AG10803 (cell line): Measurements from ENCODE around the gene BRD3OS.

Experiments used
- DNase-seq: peaks from one replicate; pipeline ENCODE4 v3.0.0; 2010; ENCODE audit warnings: low read depth
- H3K4me3 ChIP-seq: 2 replicates; pipeline ENCODE4 v1.5.1; 2011; ENCODE audit warnings: mild to moderate bottlenecking, low read length, control low read depth
- TF ChIP-seq, protein P1 (sequence below): conservative IDR thresholded peaks from 2 replicates; pipeline ENCODE4 v1.5.1; 2011; ENCODE audit warnings: mild to moderate bottlenecking, low read length, control low read depth, inconsistent platforms

The BRD3OS gene

DNA sequence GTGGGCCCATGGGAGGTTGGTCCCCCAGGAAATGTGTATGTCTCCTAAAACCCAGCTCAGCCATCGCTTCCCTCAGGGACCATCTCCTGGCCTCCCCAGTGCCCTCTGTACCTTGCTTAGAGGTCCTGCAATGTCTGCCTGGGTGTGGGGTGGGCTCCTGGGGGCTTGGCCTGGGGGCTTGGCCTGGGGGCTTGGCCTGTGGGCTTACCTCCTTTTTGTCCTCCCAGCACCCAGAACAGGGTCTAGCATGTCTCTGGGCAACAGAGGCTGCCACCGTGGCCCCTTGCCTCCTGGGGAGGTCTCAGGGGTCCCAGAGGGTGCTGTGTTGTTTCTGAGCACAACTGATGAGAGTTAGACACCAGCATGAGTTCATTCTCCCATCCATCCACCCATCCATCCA lies 22.5 kb upstream of the BRD3OS start:
- DNase-seq = no peak
- TF ChIP-seq, protein P1, sequence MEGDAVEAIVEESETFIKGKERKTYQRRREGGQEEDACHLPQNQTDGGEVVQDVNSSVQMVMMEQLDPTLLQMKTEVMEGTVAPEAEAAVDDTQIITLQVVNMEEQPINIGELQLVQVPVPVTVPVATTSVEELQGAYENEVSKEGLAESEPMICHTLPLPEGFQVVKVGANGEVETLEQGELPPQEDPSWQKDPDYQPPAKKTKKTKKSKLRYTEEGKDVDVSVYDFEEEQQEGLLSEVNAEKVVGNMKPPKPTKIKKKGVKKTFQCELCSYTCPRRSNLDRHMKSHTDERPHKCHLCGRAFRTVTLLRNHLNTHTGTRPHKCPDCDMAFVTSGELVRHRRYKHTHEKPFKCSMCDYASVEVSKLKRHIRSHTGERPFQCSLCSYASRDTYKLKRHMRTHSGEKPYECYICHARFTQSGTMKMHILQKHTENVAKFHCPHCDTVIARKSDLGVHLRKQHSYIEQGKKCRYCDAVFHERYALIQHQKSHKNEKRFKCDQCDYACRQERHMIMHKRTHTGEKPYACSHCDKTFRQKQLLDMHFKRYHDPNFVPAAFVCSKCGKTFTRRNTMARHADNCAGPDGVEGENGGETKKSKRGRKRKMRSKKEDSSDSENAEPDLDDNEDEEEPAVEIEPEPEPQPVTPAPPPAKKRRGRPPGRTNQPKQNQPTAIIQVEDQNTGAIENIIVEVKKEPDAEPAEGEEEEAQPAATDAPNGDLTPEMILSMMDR = no peak
- no peak overlapping the region for H3K4me3 ChIP-seq

DNA sequence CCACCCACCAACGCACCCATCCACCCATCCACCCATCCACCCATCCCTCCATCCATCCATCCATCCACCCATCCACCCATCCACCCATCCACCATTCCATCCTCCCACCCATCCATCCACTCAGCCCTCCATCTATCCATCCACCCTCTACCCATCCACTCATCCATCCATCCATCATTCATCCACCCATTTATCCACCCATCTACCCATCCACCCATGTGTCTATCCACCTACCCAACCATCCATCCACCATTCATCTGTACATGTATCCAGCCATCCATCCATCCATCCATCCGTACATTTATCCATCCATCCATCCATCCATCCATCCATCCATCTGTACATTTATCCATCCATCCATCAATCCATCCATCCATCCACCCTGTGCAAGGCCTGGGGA lies 22.0 kb upstream of the BRD3OS start:
- H3K4me3 ChIP-seq = no peak overlapping the region
- TF ChIP-seq, protein P1 = no peak
- no peak for DNase-seq

DNA sequence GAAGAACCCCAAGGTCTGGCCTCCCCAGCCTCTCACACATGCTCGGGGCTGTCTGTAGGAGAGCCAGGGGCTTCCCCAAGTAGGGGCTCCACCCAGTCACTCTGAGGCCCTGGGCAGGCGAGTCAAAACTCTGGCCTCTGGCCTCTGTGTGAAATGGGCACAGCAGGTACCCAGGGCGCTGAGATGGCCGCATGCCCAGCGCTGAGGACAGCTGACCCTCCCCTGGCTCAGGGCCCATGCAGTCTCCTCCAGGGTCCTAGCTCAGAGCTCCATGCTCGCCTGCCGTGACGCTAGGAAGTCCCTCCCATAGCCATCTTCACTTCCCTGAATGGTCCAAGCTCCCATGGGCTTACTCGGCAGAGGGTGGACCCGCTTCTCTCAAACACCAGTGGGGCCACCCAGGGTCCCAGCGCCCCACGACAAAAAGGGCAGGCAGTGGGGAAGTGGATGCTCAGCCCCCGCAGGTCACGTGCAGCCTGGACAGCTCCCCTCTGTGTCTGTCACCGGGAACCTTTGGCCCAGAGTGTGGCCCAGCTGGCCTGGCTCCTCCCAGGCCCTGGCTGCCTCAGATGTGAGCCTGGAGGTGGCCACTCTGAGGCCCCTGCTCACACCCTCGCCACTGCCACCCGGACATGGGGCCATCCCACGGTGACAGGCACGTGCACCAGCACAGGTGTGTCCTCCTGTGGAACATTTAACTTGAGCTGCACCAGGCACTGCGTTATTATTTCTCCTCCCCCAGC lies 21.0 kb upstream of the BRD3OS start:
- H3K4me3 ChIP-seq = no peak overlapping the region
- TF ChIP-seq, protein P1 = no peak
- no peak for DNase-seq

DNA sequence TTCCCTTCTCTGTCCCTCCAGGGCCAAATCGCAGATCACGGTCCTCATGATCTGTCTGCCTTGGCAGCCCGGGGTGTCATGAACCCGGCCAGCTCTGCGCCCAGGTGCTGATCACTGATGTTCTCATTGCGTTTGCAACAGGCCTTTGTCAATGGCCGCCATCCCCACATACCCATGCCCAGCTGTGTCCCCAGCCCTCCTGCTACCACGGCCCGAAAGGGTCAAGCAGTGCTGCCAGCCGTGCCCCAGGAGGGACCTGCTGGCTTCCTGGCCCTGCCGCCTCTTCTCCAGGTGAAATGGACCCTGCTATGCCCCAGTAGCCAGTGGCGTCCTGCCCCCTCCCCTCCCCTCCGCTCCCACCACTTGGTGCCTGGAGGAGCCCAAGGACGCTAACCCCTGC lies 20.4 kb upstream of the BRD3OS start:
- no peak for DNase-seq
- H3K4me3 ChIP-seq = no peak overlapping the region

DNA sequence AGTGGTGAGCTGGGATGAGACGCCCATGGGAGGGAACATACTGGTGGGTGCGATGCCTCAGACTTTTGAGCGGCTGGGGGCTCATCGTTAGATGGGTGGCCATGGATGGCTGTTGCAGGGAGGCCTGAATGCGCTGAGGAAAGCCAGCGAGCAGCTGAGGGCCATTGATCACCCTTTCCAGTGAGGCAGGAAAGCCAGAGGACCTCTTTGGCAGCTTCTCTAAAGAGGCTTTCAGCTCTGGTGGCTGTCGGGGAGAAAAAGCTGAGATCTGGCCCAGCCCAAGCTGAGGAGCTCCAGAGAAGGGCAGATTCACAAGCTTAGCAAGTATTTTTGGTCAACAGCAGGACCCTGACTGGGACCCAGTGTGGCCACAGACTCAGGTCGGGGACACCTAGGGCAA lies 19.9 kb upstream of the BRD3OS start:
- TF ChIP-seq, protein P1 = no peak
- DNase-seq = no peak
- H3K4me3 ChIP-seq = no peak overlapping the region

More for the DNA sequence above, 20.4 kb upstream of the BRD3OS start:
- TF ChIP-seq, protein P1 = no peak

DNA sequence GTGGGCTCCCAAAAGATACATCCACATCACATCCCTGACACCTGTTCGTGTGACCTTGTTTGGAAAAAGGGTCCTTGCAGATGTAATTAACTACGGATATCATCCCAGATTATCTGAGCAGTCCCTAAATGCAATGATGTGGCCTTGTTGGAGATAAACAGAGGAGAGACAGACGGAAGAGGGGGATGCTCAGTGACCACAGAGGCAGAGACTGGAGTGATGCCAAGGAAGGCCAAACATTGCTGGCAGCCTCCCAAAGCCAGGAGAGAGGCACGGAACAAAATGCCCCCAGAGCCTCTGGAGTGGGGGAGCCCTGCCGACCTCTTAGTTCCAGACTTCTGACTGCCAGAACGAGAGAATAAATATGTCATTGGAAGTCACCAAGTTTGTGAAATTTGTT lies 18.1 kb upstream of the BRD3OS start:
- TF ChIP-seq, protein P1 = no peak
- no peak overlapping the region for H3K4me3 ChIP-seq
- no peak for DNase-seq

DNA sequence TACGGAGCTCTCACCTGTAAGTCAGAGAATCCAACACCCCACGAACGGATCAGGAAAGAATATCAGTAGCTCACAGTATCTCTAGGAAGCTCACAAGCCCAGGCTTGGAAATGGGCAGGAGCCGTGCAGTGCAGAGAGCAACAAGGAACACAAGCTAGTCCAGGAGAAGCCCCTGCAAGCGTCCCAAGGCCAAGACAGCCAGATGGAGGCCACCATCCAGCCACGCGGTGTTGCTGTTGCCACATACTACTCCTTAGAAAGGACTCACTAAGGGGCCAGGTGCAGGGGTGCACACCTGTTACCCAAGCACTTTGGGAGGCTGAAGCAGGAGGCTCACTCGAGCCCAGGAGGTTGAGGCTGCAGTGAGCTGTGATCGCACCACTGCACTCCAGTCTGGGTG lies 17.7 kb upstream of the BRD3OS start:
- no peak overlapping the region for H3K4me3 ChIP-seq
- TF ChIP-seq, protein P1 = no peak
- no peak for DNase-seq
